PC-9 (cell line): Measurements from ENCODE around the gene UQCRQ.

Experiments used
- EZH2 ChIP-seq: fragments of 200-600 bp; sonication (generic); IDR thresholded peaks from 2 replicates; pipeline ENCODE4 v1.8.0; 2017; ENCODE audit warnings: antibody characterized with exemption, low read depth
- TF ChIP-seq, protein P1 (sequence below): fragments of 200-600 bp; sonication (generic); conservative IDR thresholded peaks from 2 replicates; pipeline ENCODE4 v1.6.1; 2017; ENCODE audit warnings: mixed run types, antibody characterized with exemption, mild to moderate bottlenecking, moderate library complexity

DNA sequence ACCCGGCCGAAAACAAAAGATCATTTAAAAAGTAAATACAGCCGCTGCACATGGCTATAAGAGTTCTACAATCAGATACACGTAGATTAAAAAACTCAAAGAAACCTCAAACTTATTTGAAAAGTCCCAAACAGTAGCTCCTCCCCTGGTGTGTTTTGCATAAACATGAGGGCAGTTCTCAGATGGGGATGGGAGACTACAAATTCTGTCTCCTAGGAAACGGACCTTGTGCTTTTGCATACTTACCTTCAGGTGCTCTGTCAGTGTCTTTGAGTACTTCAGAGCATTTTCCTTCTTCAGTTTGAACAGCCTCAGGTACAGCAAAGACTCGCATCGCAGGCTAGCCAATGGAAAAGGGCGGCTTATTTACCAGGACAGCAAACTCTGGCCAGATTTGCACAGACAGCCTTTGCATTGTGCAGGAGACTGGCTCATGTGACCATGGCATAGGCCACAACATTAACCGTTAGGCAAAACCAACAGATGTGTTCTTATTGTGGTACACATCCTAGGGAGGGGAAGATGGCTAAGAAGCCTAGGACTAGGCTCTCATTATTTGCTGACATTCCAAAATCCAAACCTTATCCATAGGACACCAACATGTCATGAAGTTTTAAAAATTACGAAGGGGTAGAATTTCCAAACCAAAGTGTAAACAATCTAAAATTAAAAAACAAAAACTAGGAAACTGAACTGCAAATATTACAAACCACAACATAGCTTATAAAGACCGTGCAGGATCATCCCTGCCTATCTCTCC is 19.8 kb downstream of the UQCRQ start:
- TF ChIP-seq, protein P1, sequence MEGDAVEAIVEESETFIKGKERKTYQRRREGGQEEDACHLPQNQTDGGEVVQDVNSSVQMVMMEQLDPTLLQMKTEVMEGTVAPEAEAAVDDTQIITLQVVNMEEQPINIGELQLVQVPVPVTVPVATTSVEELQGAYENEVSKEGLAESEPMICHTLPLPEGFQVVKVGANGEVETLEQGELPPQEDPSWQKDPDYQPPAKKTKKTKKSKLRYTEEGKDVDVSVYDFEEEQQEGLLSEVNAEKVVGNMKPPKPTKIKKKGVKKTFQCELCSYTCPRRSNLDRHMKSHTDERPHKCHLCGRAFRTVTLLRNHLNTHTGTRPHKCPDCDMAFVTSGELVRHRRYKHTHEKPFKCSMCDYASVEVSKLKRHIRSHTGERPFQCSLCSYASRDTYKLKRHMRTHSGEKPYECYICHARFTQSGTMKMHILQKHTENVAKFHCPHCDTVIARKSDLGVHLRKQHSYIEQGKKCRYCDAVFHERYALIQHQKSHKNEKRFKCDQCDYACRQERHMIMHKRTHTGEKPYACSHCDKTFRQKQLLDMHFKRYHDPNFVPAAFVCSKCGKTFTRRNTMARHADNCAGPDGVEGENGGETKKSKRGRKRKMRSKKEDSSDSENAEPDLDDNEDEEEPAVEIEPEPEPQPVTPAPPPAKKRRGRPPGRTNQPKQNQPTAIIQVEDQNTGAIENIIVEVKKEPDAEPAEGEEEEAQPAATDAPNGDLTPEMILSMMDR: no peak
- no peak for TF ChIP-seq EZH2
